ENCODE measurements around the gene DPP6.

The DPP6 gene

DNA sequence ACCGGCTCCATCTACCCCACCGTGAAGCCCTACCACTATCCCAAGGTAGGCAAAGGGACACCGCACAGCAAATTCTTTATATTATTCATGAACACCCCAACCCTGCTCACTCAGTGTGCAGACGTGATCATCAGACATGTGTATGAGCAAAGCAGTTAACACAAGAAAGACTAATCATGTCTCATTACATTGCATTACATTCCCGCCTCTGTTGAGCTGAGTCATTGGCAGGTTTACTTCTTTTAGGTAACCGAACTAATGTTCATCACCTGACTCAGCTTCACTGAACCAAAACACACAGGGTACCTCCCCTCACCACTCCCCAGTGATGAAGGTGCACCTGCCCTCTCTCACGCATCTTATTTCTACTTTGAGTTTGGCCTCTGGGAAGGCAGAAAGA is 717.3 kb downstream of the DPP6 start:
- no peak for DNase-seq (ENCODE audit: low read depth)

GRCh38 chr7:154770361-154770760 is 718.2 kb downstream of the DPP6 start:
- DNase-seq (ENCODE audit: low read depth), result no peak

GRCh38 chr7:154770962-154771361 is 718.8 kb downstream of the DPP6 start:
- no peak for DNase-seq (ENCODE audit: low read depth)

DNA sequence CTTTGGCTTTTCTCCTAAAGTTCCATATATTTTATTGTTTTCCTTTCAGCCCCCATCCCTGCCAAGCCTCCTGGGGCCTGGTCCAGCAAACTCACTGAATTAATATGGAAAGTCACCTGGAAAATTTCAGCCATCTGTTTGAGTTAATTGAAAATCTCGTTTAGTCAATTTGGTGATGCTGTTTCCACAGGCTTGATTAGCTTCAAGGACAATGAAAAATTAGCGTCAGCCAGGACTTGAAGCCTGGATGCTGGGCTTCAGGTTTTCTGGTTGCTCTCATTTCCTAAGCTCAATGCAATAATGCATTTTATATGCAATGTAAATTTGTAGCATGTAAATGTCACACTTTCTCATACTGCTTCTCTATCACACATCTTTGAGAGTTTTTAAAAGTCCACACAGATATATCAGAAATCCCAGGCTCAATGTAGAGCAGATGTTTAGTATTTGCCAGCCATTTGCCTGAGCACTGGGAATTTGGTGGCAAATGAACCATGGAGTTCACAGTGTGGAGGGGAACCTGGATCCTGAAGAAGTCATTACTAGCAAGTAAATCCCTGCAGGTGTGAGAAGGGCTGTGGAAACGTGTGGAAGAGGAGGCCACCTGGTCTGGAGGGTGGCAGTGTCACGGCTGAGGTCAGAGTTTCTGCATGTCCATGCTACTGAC is 722.2 kb downstream of the DPP6 start:
- no peak for DNase-seq (ENCODE audit: low read depth)

GRCh38 chr7:154775681-154776080 is 723.5 kb downstream of the DPP6 start:
- no peak for DNase-seq (ENCODE audit: low read depth)

- no peak for DNase-seq (ENCODE audit: low read depth)
Measured at GRCh38 chr7:154776350-154776749, 724.2 kb downstream of the DPP6 start.

DNA sequence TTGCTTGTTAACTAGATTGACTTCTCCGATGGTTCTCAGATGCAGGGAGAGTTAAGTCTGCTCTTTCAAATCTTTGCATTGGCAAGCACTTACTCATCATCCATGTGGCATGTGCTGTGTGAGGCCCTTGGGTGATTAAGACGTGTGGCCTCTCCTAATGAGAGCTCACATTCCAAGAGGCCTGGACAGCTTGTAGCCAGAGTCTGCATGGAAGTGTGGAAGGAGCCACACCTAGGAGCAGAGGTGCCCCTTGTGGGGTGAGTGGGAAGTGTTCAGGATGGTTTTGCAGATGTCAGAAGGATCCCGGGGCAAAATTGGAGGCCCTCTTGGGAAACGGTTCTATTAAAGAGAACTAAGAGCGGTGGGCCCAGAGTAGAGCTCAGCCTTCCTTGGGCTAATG is 724.8 kb downstream of the DPP6 start:
- no peak for DNase-seq (ENCODE audit: low read depth)

DNA sequence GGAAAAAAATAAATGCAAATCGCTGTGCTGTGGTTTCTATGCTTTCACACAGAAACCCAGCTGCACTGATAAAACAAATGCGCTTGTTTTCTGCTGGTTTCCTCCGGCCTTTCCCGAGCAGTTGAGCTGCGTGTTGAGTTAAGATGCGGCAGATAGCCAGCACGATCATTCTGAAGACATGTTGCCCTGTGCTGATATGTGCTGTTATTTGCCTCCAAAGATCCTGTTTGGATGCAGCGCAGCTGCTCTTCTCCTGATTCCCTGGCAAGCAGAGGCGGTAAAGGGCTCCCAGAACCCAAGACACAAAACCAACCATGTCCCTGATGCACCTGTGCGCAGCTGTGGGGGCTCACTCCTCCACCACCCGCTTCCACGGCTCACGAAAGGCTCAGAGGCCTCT is 725.3 kb downstream of the DPP6 start:
- DNase-seq (ENCODE audit: low read depth), result no peak

DNA sequence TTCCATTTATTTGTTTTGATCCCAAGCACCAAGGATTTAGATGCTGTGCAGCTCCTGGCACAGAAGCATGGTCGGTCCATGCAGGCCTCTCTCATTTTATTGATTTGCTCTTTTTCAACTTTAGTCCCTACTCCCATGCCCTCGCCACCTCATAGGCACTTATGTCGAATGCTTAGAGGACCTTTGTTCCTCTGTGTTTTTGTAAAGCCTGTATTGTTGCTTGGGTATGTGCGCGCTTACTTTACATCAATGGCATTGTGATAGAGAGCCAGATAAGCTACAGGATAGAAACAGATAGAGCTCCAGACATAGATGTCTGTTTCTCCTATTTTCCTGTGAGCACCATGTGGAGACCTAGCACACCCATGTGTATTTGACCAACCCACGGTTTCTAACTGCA is 725.7 kb downstream of the DPP6 start:
- DNase-seq (ENCODE audit: low read depth), result no peak

DNA sequence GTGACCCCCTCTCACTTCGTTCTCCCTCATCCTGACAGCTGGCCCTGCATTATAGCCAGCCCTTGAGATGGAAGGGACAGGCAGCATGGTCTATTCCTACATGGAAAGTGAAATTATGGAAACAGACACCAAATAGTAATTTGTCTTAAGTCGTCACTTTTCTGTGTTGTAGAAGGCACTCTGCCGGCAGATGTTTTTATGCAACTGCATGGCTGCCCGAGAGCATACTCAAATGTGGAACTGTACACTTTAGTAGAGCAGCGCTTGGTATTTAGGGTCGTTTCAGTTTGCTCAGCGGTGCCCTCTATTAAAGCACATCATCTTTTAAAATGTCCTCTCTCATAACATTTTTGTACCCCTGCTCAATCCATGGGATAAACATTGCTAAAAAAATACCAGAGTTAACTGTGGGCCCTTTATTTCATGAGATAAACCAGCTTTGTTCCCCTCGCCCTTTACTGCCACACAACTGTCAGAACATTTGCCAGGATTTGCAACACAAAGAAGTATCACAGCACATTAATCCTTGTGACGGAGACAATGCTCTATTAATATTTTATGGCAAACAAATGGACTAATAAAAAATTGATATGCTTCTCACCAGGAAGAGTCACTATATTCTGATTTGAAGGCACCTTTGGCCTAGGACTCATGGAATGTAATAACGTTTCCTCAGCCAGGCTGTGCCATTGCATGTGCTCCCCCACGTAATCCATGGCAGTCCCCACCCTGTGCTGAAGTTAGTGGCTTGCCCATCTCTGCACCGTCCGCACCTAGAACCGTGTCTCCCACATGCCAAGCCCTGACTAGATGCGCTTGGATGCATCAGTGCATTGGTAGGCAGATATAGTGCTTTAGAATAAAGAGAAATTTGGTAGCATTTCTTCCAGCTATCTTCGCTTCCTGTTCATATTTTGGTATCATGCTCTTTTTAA is 729.4 kb downstream of the DPP6 start:
- DNase-seq (ENCODE audit: low read depth), result no peak

DNA sequence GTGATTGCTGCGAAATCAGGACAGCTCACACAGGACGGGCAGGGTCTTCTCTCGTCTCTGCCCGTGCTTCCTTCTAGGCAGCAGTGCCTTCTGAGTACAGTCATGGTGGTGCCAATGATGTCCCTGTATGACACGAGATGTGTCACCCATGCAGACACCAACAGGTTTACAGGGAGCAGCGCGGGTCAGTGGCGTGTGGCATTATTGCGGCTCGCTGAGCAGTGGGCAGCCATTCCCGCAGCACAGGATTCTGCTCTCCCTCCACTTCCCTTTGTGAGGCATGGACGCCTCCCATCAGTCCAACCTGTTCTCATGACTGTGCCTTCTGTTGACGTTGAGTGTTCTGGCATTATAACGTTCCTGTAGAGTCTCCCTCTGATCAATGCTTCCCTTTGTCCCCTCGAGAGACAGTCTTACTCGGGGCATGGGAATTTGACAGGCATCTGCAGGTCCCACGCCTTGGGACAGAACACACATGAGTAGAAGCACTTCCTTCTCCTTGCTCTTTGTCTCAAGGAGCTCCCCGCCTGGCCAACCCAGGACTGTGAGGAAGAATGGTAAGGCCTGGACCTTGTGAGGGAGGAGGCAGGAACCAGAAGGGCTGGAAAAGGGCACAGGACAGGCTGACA is 731.2 kb downstream of the DPP6 start:
- DNase-seq (ENCODE audit: low read depth), result no peak

DNA sequence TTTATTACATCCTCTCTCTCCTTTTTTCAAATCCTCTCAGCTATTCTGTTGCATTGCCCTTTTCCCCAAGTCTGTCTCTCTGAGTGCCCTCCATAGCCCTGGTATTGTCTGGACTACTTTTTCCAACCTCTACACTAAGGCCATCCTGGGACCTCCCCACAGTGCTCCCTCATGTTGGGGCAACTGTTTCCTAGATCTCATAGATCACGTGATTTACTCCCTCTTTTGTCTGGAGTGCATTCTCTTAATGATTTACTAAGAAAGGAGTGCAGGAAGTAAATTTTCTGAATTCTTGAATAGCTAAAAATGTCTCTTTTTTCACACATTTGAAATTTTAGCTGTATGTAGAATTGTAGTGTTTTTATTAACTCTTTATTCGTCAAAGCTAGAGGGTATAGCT is 733.7 kb downstream of the DPP6 start:
- no peak for DNase-seq (ENCODE audit: low read depth)

DNA sequence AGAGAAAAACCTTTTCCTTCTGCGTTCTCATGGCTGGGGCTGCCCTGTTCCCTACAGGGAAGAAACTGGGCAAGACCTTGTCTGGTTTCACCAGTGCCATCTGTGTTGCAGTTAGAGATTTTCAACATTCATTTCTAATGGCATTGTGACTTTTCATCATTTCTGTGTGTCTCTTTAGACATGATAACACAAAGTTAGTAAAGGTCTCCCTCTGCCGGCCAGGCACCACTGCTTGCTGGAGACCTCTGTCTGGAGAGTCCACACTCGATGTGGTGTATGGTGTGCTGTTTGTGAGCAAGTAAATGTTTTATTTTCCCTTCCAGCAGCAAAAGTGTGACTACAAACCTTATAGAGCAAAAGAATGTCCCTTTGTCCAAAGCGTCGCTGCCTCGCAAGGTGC is 737.2 kb downstream of the DPP6 start:
- no peak for DNase-seq (ENCODE audit: low read depth)

- DNase-seq (ENCODE audit: low read depth), result no peak
Measured at GRCh38 chr7:154791611-154792010, 739.4 kb downstream of the DPP6 start.

DNA sequence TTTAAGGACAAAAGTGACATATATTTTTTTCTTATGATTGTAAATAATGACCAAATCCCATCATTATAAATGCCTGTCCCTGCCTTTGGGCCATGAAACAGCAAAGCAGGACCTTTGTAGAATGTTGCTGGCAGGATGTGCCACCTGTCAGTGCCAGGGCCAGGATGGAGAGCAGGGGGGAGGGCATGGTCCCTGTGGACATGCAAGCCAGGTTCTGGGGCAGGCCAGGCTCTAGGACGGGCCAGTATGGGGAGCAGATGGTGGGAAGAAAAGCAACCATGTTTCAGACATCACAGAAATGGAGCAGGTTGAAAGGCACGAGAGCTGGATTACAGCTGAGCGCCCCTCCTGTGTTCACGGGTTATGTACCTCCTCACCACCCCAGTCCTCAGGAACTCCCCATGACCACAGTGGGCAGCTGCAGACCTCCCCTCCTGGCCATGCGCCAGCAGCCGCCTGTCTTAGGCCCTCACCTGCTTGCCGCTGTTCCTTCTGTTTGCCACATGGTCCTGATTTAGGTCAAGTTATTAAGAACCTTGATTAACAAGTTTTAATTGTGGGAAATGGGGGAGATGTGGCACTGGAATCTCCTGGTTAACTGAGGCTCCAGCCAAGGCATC is 740.3 kb downstream of the DPP6 start:
- no peak for DNase-seq (ENCODE audit: low read depth)

GRCh38 chr7:154794147-154794780 is 742.1 kb downstream of the DPP6 start:
- no peak for DNase-seq (ENCODE audit: low read depth)

- DNase-seq (ENCODE audit: low read depth), result no peak
Measured at GRCh38 chr7:154795014-154795413, 742.8 kb downstream of the DPP6 start.

DNA sequence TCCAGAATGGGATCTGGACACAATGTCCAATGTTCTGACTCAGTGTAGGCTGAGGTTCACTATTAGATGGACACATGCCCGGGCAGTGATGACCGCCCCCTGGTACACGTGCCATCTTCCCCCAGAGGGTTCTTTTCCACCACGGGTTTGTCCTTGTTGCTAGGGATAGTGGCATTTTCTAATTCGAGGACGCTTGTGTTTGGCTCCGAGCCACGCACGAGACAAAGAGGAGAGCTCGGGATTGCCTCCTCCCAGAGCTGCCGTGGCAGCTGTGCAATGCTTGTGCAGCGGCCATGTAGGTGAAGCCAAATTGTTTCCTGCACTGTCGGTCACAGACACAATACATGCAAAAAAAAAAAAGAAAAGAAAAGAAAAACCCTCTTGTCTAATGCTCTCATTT is 743.2 kb downstream of the DPP6 start:
- no peak for DNase-seq (ENCODE audit: low read depth)

GRCh38 chr7:154804449-154804848 is 752.3 kb downstream of the DPP6 start:
- no peak for DNase-seq (ENCODE audit: low read depth)

- DNase-seq (ENCODE audit: low read depth), result no peak
Measured at GRCh38 chr7:154812027-154812426, 759.8 kb downstream of the DPP6 start.

- DNase-seq (ENCODE audit: low read depth), result no peak
Measured at GRCh38 chr7:154817224-154817896, 765.2 kb downstream of the DPP6 start.

- no peak for DNase-seq (ENCODE audit: low read depth)
Measured at GRCh38 chr7:154827007-154827406, 774.8 kb downstream of the DPP6 start.
